Pancreas (tissue), 10 donors: ENCODE data around the gene MSLN. TPM values are rescaled to one million over a fixed set of nuclear protein-coding genes. Genes with fewer than 3 reads are reported as not detected.

ENCODE experiments used
- ATAC-seq, 4 donors: fragments of 200-7000 bp; cut with Tn5 transposase; one replicate each; pipeline versions ENCODE4 v1.8.0 to v1.9.1; 2020; ENCODE audit warnings: mild to moderate bottlenecking in 4 of 4, moderate library complexity in 4 of 4
- DNase-seq, 6 donors: peaks; one replicate each; pipeline ENCODE4 v3.0.0-alpha.2; 2020
- FAIRE-seq: peaks from 2 replicates; lab custom pipeline; 2012; peaks lifted over from hg19 to GRCh38; lab: Jason Lieb, UNC
- H3K27ac ChIP-seq, 4 donors: fragments of 200-600 bp; sonication (generic); 1 replicate in 3 of 4; 2 replicates in 1 of 4; pipeline versions ENCODE4 v1.5.0 to v1.8.0; 2020
- H3K27me3 ChIP-seq, 4 donors: fragments of 200-600 bp; one replicate each; pipeline ENCODE4 v1.8.0; 2021
- H3K36me3 ChIP-seq, 3 donors: fragments of 200-600 bp; sonication (generic) in 1 of 3; one replicate each; pipeline versions ENCODE4 v1.5.0 to v1.8.0; 2020 to 2021
- H3K4me1 ChIP-seq, 3 donors: fragments of 200-600 bp; one replicate each; pipeline ENCODE4 v1.8.0; 2021
- H3K4me3 ChIP-seq, 4 donors: fragments of 200-600 bp; sonication (generic) in 2 of 4; one replicate each; pipeline versions ENCODE4 v1.5.0 to v1.8.0; 2020 to 2021
- H3K9me3 ChIP-seq, 4 donors: fragments of 200-600 bp; one replicate each; pipeline ENCODE4 v1.8.0; 2021
- CTCF ChIP-seq, 4 donors: fragments of 200-600 bp; sonication (generic) in 3 of 4; IDR thresholded peaks; one replicate each; pipeline versions ENCODE4 v1.5.0 to v1.8.0; 2021; ENCODE audit warnings: antibody characterized with exemption in 4 of 4
- WGBS, 2 donors: extraction: QIAGEN DNeasy Blood & Tissue Kit; methylation state at CpG; one replicate each; pipeline ENCODE4 v1.1.7; 2013; 5-methylcytosine and 5-hydroxymethylcytosine counted together
- intact Hi-C, 3 donors: fragments of 100-400 bp; cut with DNase I; formaldehyde crosslinking; loops; one replicate each; pipeline versions ENCODE4 v1.11.1 to v1.14.2; 2022
- polyA plus RNA-seq, 2 donors: library from polyadenylated mRNA; stranded (reverse); fragments of 200-250 nt; gene quantifications; one replicate each; pipeline ENCODE4 v1.2.3, GENCODE V29; 2013
- total RNA-seq, 6 donors: library from RNA; stranded (reverse); fragmentation: NEBNext Ultra II Directional in 4 of 6; extraction: Animal tissue kit (Norgen Biotek cat#: 25700) in 4 of 6; gene quantifications; one replicate each; pipeline versions ENCODE4 v1.2.1 to v1.2.4, GENCODE V29; 2021 to 2023
- donor health status: healthy with polysubstance abuse.
- donor health status: DM: no; HTN: no; CAD: no; lungs with moderate emphysema.
- donor health status: DM: no; HTN: no; CAD: no.
- donor health status: control.
- donor health status: control.
- donor health status: Bipolar disorder and iron deficiency.
- donor health status: DM: yes; HTN: yes; CAD: no.
- donor health status: DM: no; HTN: no; CAD: no.
- donor health status: DM: no; HTN: no; CAD: no.
- donor health status: DM: yes; HTN: yes; CAD: no.

The MSLN gene
- total and polyA plus RNA-seq, 8 donors: 0.35 to 4.6 (median 0.96) TPM; not detected in 1

GRCh38 chr16:728131-728889, 32.2 kb upstream of the MSLN start:
- DNase-seq (peak in 5 of 6 donors; percentile 30 to 84 (median 53)), ATAC-seq (peak; percentile 20 to 59 (median 57)), FAIRE-seq (no peak)
- H3K36me3 ChIP-seq: peaks cover 0 to 12% (median 0%) of the 10 kb centered on the region in 3 donors
- H3K27ac ChIP-seq: no peak overlapping the region
- no peaks in the 10 kb centered on the region for H3K9me3 ChIP-seq
- 1% methylated on average over 26 to 80 of the region's 80 CpGs for WGBS, 2 donors
- peak overlapping the region in 3 of 4 donors; percentile 10 to 49 (median 30) for H3K4me3 ChIP-seq
- intact Hi-C loops: no loop called here
- peaks cover 9 to 16% (median 14%) of the 10 kb centered on the region in 3 donors for H3K4me1 ChIP-seq
- no peak for TF ChIP-seq CTCF (IDR thresholded peaks at IDR 0.05)
- H3K27me3 ChIP-seq: no peaks in the 10 kb centered on the region

- intact Hi-C loops: no loop called here
- Histone ChIP-seq H3K9me3 (no peaks in the 10 kb centered on the region), H3K36me3 (peaks cover 0 to 19% (median 0%) of the 10 kb centered on the region in 3 donors), H3K27ac (no peak overlapping the region), H3K4me1 (peaks cover 9 to 16% (median 14%) of the 10 kb centered on the region in 3 donors), H3K4me3 (no peak overlapping the region), H3K27me3 (no peaks in the 10 kb centered on the region)
- ATAC-seq (no peak), FAIRE-seq (no peak), DNase-seq (peak in 5 of 6 donors; percentile 7 to 79 (median 46))
- WGBS, 2 donors: 49 to 57% methylated on average over 53 to 55 of the region's 55 CpGs
- no peak for TF ChIP-seq CTCF (IDR thresholded peaks at IDR 0.05)
Measured at GRCh38 chr16:728890-729744, 31.4 kb upstream of the MSLN start.

- H3K9me3 ChIP-seq: no peaks in the 10 kb centered on the region
- peaks cover 9 to 16% (median 14%) of the 10 kb centered on the region in 3 donors for H3K4me1 ChIP-seq
- no peak overlapping the region for H3K4me3 ChIP-seq
- H3K27ac ChIP-seq: no peak overlapping the region
- TF ChIP-seq CTCF (IDR thresholded peaks at IDR 0.05): no peak
- intact Hi-C loops: no loop called here
- peak in 4 of 6 donors; percentile 19 to 84 (median 42) for DNase-seq
- no peak for FAIRE-seq
- no peaks in the 10 kb centered on the region for H3K27me3 ChIP-seq
- WGBS, 2 donors: 86 to 89% methylated on average over 37 of the region's 37 CpGs
- peaks cover 0 to 19% (median 0%) of the 10 kb centered on the region in 3 donors for H3K36me3 ChIP-seq
- ATAC-seq: no peak
Measured at GRCh38 chr16:729768-730665, 30.5 kb upstream of the MSLN start.

- peaks cover 9 to 16% (median 14%) of the 10 kb centered on the region in 3 donors for H3K4me1 ChIP-seq
- intact Hi-C loops: no loop called here
- DNase-seq: peak in 3 of 6 donors; percentile 18 to 74 (median 50)
- no peak for FAIRE-seq
- H3K36me3 ChIP-seq: peaks cover 0 to 24% (median 0%) of the 10 kb centered on the region in 3 donors
- H3K27me3 ChIP-seq: no peaks in the 10 kb centered on the region
- H3K4me3 ChIP-seq: no peak overlapping the region
- WGBS, 2 donors: 88 to 92% methylated on average over 21 to 22 of the region's 22 CpGs
- no peak for ATAC-seq
- no peak for TF ChIP-seq CTCF (IDR thresholded peaks at IDR 0.05)
- H3K27ac ChIP-seq: no peak overlapping the region
- H3K9me3 ChIP-seq: no peaks in the 10 kb centered on the region
Measured at GRCh38 chr16:730666-731509, 29.6 kb upstream of the MSLN start.
